ENCODE data around the gene BCL2L15. TPM values are rescaled to one million over a fixed set of nuclear protein-coding genes. Genes with fewer than 3 reads are reported as not detected.

BCL2L15 gene
- total RNA-seq, 1 donor from 2014 or later: 0.14 TPM

DNA sequence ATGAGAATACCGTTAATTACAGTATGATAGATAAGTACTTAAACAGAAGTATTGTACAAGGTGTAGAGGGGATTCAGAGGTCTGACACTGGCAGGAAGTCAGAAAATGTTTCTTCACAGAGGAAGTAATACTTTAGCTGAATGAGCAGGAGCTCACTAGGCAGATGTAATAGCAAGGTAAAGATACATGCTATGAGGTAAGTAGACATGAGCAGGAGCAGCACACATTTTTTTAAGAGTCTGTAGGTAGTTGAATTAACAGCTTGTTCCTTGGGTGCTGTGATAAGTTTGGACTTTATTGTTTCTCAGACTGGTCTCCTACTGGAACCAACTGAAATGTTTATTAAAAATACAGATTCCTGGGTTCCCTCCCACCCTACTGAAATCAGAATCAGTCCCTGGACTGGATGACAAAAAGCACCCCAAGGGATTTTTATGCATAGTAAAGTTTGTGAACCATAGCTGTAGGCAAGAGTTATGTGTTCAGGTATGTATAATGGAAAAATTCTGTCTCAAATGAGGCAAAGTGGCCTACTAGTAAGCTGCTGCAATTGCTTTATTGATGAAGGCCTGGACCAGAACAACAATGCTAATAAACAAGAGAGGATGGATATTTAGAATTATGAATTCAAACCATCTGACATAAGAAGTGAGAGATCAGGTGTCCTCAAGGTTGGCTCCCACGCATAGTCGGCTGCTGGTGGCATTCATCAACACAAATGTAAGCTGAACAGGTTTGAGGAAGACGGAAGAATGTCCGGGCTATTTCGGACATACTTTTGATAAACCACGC lies 16.3 kb upstream of the BCL2L15 start:
- TF ChIP-seq EZH2 (IDR thresholded peaks at IDR 0.05; ENCODE audit: insufficient read depth, low read length): no peak
- TF ChIP-seq, protein P1, sequence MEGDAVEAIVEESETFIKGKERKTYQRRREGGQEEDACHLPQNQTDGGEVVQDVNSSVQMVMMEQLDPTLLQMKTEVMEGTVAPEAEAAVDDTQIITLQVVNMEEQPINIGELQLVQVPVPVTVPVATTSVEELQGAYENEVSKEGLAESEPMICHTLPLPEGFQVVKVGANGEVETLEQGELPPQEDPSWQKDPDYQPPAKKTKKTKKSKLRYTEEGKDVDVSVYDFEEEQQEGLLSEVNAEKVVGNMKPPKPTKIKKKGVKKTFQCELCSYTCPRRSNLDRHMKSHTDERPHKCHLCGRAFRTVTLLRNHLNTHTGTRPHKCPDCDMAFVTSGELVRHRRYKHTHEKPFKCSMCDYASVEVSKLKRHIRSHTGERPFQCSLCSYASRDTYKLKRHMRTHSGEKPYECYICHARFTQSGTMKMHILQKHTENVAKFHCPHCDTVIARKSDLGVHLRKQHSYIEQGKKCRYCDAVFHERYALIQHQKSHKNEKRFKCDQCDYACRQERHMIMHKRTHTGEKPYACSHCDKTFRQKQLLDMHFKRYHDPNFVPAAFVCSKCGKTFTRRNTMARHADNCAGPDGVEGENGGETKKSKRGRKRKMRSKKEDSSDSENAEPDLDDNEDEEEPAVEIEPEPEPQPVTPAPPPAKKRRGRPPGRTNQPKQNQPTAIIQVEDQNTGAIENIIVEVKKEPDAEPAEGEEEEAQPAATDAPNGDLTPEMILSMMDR (IDR thresholded peaks at IDR 0.05; ENCODE audit: insufficient read depth, low read depth, low read length): no peak
- Mint-ChIP-seq H3K27me3 (ENCODE audit: low read depth, unreplicated experiment) (no peaks in the 10 kb centered on the region), H3K4me1 (ENCODE audit: low read depth, unreplicated experiment) (peaks cover 5% of the 10 kb centered on the region), H3K4me3 (ENCODE audit: unreplicated experiment) (peak overlapping the region; percentile 92), H3K27ac (ENCODE audit: unreplicated experiment) (peak overlapping the region; percentile 94), H3K9me3 (ENCODE audit: unreplicated experiment) (no peaks in the 10 kb centered on the region), H3K36me3 (ENCODE audit: low read depth, unreplicated experiment) (peaks cover 4% of the 10 kb centered on the region)
- DNase-seq (ENCODE audit: low read depth) (no peak), FAIRE-seq (no peak)
- peak overlapping the region; percentile 89 for H3K9ac ChIP-seq (ENCODE audit: low read length)
- no peaks in the 10 kb centered on the region for H3K9me3 ChIP-seq (ENCODE audit: insufficient read depth, low read depth, low read length)
- H3K4me1 ChIP-seq (ENCODE audit: insufficient read depth, low read length): peaks cover 9% of the 10 kb centered on the region
- peak overlapping the region; percentile 87 for H3K4me2 ChIP-seq (ENCODE audit: low read length)
- peaks cover 47% of the 10 kb centered on the region for H3K79me2 ChIP-seq (ENCODE audit: insufficient read depth, low read length)
- H2AFZ ChIP-seq (ENCODE audit: low read depth, low read length): peak overlapping the region; percentile 72
- H3K36me3 ChIP-seq (ENCODE audit: insufficient read depth, low read length): peaks cover 21% of the 10 kb centered on the region
- no peaks in the 10 kb centered on the region for H4K20me1 ChIP-seq (ENCODE audit: insufficient read depth, low read length)
- peak overlapping the region; percentile 86 for H3K4me3 ChIP-seq (ENCODE audit: insufficient read depth, low read depth, low read length)
- peak overlapping the region; percentile 87 for H3K27ac ChIP-seq (ENCODE audit: low read depth, low read length)
- H3K27me3 ChIP-seq (ENCODE audit: insufficient read depth, low read length): no peaks in the 10 kb centered on the region

DNA sequence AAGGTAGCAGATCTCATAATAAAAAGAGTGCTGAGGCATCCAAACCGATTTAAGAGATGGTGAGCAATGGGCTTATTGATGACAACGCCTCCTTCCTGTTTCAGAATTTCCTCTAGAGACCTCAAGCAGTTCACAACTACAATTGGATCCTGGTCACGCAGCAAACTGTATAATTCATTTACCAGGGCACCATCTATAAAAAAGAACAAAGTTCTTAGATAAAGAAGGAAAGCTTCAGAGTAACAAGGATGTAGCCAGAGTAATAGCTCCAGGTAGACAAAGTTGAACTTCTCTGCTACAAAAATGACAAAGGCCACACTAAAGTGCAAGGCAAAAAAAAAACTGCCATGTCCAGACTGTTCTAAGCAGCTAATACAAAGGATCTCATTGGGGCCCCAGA lies 13.8 kb upstream of the BCL2L15 start:
- H3K4me1 Mint-ChIP-seq (ENCODE audit: low read depth, unreplicated experiment): peaks cover 6% of the 10 kb centered on the region
- H3K4me1 ChIP-seq (ENCODE audit: insufficient read depth, low read length): peaks cover 12% of the 10 kb centered on the region
- H3K27ac Mint-ChIP-seq (ENCODE audit: unreplicated experiment): no peak overlapping the region
- H3K36me3 Mint-ChIP-seq (ENCODE audit: low read depth, unreplicated experiment): peaks cover 5% of the 10 kb centered on the region
- peaks cover 32% of the 10 kb centered on the region for H3K36me3 ChIP-seq (ENCODE audit: insufficient read depth, low read length)
- no peaks in the 10 kb centered on the region for H4K20me1 ChIP-seq (ENCODE audit: insufficient read depth, low read length)
- no peaks in the 10 kb centered on the region for H3K9me3 Mint-ChIP-seq (ENCODE audit: unreplicated experiment)
- H3K79me2 ChIP-seq (ENCODE audit: insufficient read depth, low read length): peaks cover 33% of the 10 kb centered on the region
- no peaks in the 10 kb centered on the region for H3K27me3 Mint-ChIP-seq (ENCODE audit: low read depth, unreplicated experiment)
- no peak overlapping the region for H3K4me2 ChIP-seq (ENCODE audit: low read length)
- no peaks in the 10 kb centered on the region for H3K9me3 ChIP-seq (ENCODE audit: insufficient read depth, low read depth, low read length)
- H3K27ac ChIP-seq (ENCODE audit: low read depth, low read length): no peak overlapping the region
- H3K4me3 Mint-ChIP-seq (ENCODE audit: unreplicated experiment): no peak overlapping the region
- TF ChIP-seq EZH2 (IDR thresholded peaks at IDR 0.05; ENCODE audit: insufficient read depth, low read length): no peak
- TF ChIP-seq, protein P1 (IDR thresholded peaks at IDR 0.05; ENCODE audit: insufficient read depth, low read depth, low read length): no peak
- H2AFZ ChIP-seq (ENCODE audit: low read depth, low read length): no peak overlapping the region
- FAIRE-seq: no peak
- H3K9ac ChIP-seq (ENCODE audit: low read length): no peak overlapping the region
- DNase-seq (ENCODE audit: low read depth): no peak
- no peak overlapping the region for H3K4me3 ChIP-seq (ENCODE audit: insufficient read depth, low read depth, low read length)
- no peaks in the 10 kb centered on the region for H3K27me3 ChIP-seq (ENCODE audit: insufficient read depth, low read length)

DNA sequence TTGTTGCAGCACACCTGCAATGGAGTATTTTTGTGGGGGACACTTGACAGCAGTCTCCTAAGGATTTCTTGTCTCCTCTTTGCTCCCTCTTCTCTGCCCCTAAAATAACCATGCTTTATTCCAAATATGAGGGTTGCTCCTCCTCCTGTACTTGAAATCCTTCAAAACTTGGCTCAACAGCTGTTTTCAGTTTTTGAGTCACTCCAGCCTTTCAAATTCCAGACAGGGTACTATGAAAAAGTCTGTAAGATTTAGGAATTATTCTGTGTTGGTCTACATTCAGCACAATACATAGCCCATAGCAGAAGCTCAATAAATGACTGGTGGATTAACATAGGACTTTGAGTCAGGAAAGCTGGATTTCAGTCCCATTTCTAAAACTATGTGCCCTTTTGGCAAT lies 11.7 kb upstream of the BCL2L15 start:
- H3K36me3 ChIP-seq (ENCODE audit: insufficient read depth, low read length): peaks cover 42% of the 10 kb centered on the region

More for the DNA sequence above, 11.7 kb upstream of the BCL2L15 start:
- DNase-seq (ENCODE audit: low read depth) (no peak), FAIRE-seq (no peak)
- no peak overlapping the region for H2AFZ ChIP-seq (ENCODE audit: low read depth, low read length)
- no peak overlapping the region for H3K4me2 ChIP-seq (ENCODE audit: low read length)
- Mint-ChIP-seq H3K9me3 (ENCODE audit: unreplicated experiment) (no peaks in the 10 kb centered on the region), H3K27ac (ENCODE audit: unreplicated experiment) (no peak overlapping the region), H3K4me1 (ENCODE audit: low read depth, unreplicated experiment) (peaks cover 8% of the 10 kb centered on the region), H3K36me3 (ENCODE audit: low read depth, unreplicated experiment) (peaks cover 15% of the 10 kb centered on the region), H3K4me3 (ENCODE audit: unreplicated experiment) (no peak overlapping the region), H3K27me3 (ENCODE audit: low read depth, unreplicated experiment) (no peaks in the 10 kb centered on the region)
- no peaks in the 10 kb centered on the region for H3K9me3 ChIP-seq (ENCODE audit: insufficient read depth, low read depth, low read length)
- TF ChIP-seq, protein P1 (IDR thresholded peaks at IDR 0.05; ENCODE audit: insufficient read depth, low read depth, low read length): no peak
- TF ChIP-seq EZH2 (IDR thresholded peaks at IDR 0.05; ENCODE audit: insufficient read depth, low read length): no peak
- no peak overlapping the region for H3K4me3 ChIP-seq (ENCODE audit: insufficient read depth, low read depth, low read length)
- peaks cover 12% of the 10 kb centered on the region for H3K4me1 ChIP-seq (ENCODE audit: insufficient read depth, low read length)
- no peak overlapping the region for H3K9ac ChIP-seq (ENCODE audit: low read length)
- H4K20me1 ChIP-seq (ENCODE audit: insufficient read depth, low read length): no peaks in the 10 kb centered on the region
- H3K27ac ChIP-seq (ENCODE audit: low read depth, low read length): no peak overlapping the region
- no peaks in the 10 kb centered on the region for H3K27me3 ChIP-seq (ENCODE audit: insufficient read depth, low read length)
- peaks cover 20% of the 10 kb centered on the region for H3K79me2 ChIP-seq (ENCODE audit: insufficient read depth, low read length)
